Measurements from ENCODE around the gene SPTLC3.

GRCh38 chr20:13102694-13103093, 93.9 kb downstream of the SPTLC3 start:
- TF ChIP-seq CTCF (IDR thresholded peaks at IDR 0.05), result no peak
- no peak for TF ChIP-seq POLR2A (IDR thresholded peaks at IDR 0.05)
